MCF 10A (cell line): ENCODE data around the gene KANK2. TPM values are rescaled to one million over a fixed set of nuclear protein-coding genes. Genes with fewer than 3 reads are reported as not detected.

Experiments
- BruUV-seq: library from RNA; stranded (reverse); fragments of 400-500 nt; replicated peaks from 2 replicates; lab custom pipeline; 2021; lab: Mats Ljungman, UMichigan
- CTCF ChIA-PET: fragments of 300-600 bp; sonication (Branson Sonifier 250); formaldehyde crosslinking; extraction: SDS; loops from one replicate; lab custom pipeline; 2021; ENCODE audit warnings: antibody characterized with exemption, inconsistent platforms; lab: Yijun Ruan, JAX
- POLR2A ChIA-PET: fragments of 300-600, 350-650 bp; sonication (Branson Sonifier 250); formaldehyde crosslinking; extraction: SDS; loops from one replicate; lab custom pipeline; 2020; ENCODE audit warnings: antibody characterized with exemption, inconsistent platforms; lab: Yijun Ruan, JAX
- DNase-seq: peaks from one replicate; pipeline ENCODE4 v3.0.0-alpha.2; 2018; ENCODE audit not compliant: unreplicated experiment
- H3K27ac Mint-ChIP-seq: one replicate; pipeline ENCODE4 v1.8.0; 2022; ENCODE audit warnings: mild to moderate bottlenecking, low read depth, mixed read lengths; ENCODE audit not compliant: unreplicated experiment
- H3K27me3 Mint-ChIP-seq: one replicate; pipeline ENCODE4 v1.8.0; 2022; ENCODE audit warnings: mixed read lengths; ENCODE audit not compliant: insufficient read depth, unreplicated experiment
- H3K36me3 Mint-ChIP-seq: one replicate; pipeline ENCODE4 v1.8.0; 2022; ENCODE audit warnings: mild to moderate bottlenecking, moderate library complexity, mixed read lengths; ENCODE audit not compliant: insufficient read depth, unreplicated experiment
- H3K4me1 Mint-ChIP-seq: one replicate; pipeline ENCODE4 v1.8.0; 2022; ENCODE audit warnings: mixed read lengths; ENCODE audit not compliant: insufficient read depth, unreplicated experiment
- H3K4me3 Mint-ChIP-seq: one replicate; pipeline ENCODE4 v1.8.0; 2022; ENCODE audit warnings: mild to moderate bottlenecking, moderate library complexity, mixed read lengths; ENCODE audit not compliant: unreplicated experiment
- H3K9me3 Mint-ChIP-seq: one replicate; pipeline ENCODE4 v1.8.0; 2022; ENCODE audit warnings: mixed read lengths; ENCODE audit not compliant: unreplicated experiment
- CTCF ChIP-seq: fragments of 200-600 bp; IDR thresholded peaks from one replicate; pipeline ENCODE4 v1.8.0; 2022; ENCODE audit warnings: antibody characterized with exemption, mild to moderate bottlenecking; ENCODE audit not compliant: unreplicated experiment
- intact Hi-C: fragments of 100-400 bp; cut with micrococcal nuclease; formaldehyde crosslinking; loops from 2 replicates; pipeline ENCODE4 v1.14.1; 2022
- total RNA-seq: library from RNA; stranded (reverse); gene quantifications from 2 replicates; pipeline ENCODE4 v1.2.3, GENCODE V29; 2022

The KANK2 gene
- total RNA-seq, 1 experiment from 2014 or later: 29.2 TPM

GRCh38 chr19:11230621-11231386 is 33.5 kb upstream of the KANK2 start:
- no peaks in the 10 kb centered on the region for H3K36me3 Mint-ChIP-seq
- ChIA-PET CTCF (interaction anchor here (0.8 kb wide), 1 partner anchor 28 kb away, joined by 4 read pairs; no protein-coding TSS in a partner anchor), POLR2A (interaction anchor here (1.0 kb wide), 1 partner anchor 204 kb away, joined by 3 read pairs; the partner anchor contains the start of genes ODAD3 and PRKCSH)
- no peaks in the 10 kb centered on the region for H3K4me1 Mint-ChIP-seq
- no peak overlapping the region for H3K4me3 Mint-ChIP-seq
- no peaks in the 10 kb centered on the region for H3K27me3 Mint-ChIP-seq
- TF ChIP-seq CTCF: no peak
- H3K9me3 Mint-ChIP-seq: no peaks in the 10 kb centered on the region
- no TSS peak for BruUV-seq
- DNase-seq: no peak
- no peak overlapping the region for H3K27ac Mint-ChIP-seq
- intact Hi-C loops: no loop called here

GRCh38 chr19:11227195-11227886 is 30.0 kb upstream of the KANK2 start:
- CTCF ChIA-PET: interaction anchor here (1.2 kb wide), 1 partner anchor 101 kb away, joined by 3 read pairs; no protein-coding TSS in a partner anchor

GRCh38 chr19:11226716-11227166 is 29.4 kb upstream of the KANK2 start:
- no peak overlapping the region for H3K4me3 Mint-ChIP-seq
- POLR2A ChIA-PET: no interaction called here
- CTCF ChIA-PET: no interaction called here
- no peak for DNase-seq
- no peaks in the 10 kb centered on the region for H3K4me1 Mint-ChIP-seq
- H3K27me3 Mint-ChIP-seq: no peaks in the 10 kb centered on the region
- peaks cover 7% of the 10 kb centered on the region for H3K36me3 Mint-ChIP-seq
- peaks cover 9% of the 10 kb centered on the region for H3K9me3 Mint-ChIP-seq
- TF ChIP-seq CTCF: no peak
- no peak overlapping the region for H3K27ac Mint-ChIP-seq
- no TSS peak for BruUV-seq
- intact Hi-C loops: no loop called here

More at GRCh38 chr19:11227195-11227886, 30.0 kb upstream of the KANK2 start:
- TF ChIP-seq CTCF: no peak
- peaks cover 3% of the 10 kb centered on the region for H3K9me3 Mint-ChIP-seq
- intact Hi-C loops: no loop called here
- H3K36me3 Mint-ChIP-seq: peaks cover under 1% of the 10 kb centered on the region
- DNase-seq: no peak
- no peaks in the 10 kb centered on the region for H3K4me1 Mint-ChIP-seq
- H3K4me3 Mint-ChIP-seq: no peak overlapping the region
- H3K27ac Mint-ChIP-seq: no peak overlapping the region
- no TSS peak for BruUV-seq
- no peaks in the 10 kb centered on the region for H3K27me3 Mint-ChIP-seq
- POLR2A ChIA-PET: no interaction called here

GRCh38 chr19:11225815-11226214 is 28.5 kb upstream of the KANK2 start:
- H3K9me3 Mint-ChIP-seq: peaks cover 18% of the 10 kb centered on the region
- intact Hi-C loops: no loop called here
- BruUV-seq: no TSS peak

More at GRCh38 chr19:11225815-11226214, 28.5 kb upstream of the KANK2 start:
- Mint-ChIP-seq H3K4me1 (no peaks in the 10 kb centered on the region), H3K27me3 (no peaks in the 10 kb centered on the region), H3K36me3 (peaks cover 10% of the 10 kb centered on the region), H3K27ac (no peak overlapping the region), H3K4me3 (no peak overlapping the region)
- CTCF ChIA-PET: interaction anchor here (0.6 to 1.8 kb wide), 3 partner anchors 17 to 1397 kb away, joined by 3 to 4 read pairs (median 3); no protein-coding TSS in a partner anchor
- no peak for TF ChIP-seq CTCF
- no peak for DNase-seq
- POLR2A ChIA-PET: no interaction called here
